T follicular helper cell (primary cell): ENCODE results near the gene SCN5A.

ENCODE experiments used
- DNase-seq: peaks from one replicate; pipeline ENCODE4 v3.0.0-alpha.2; 2020; ENCODE audit warnings: low read depth

Gene SCN5A

DNA sequence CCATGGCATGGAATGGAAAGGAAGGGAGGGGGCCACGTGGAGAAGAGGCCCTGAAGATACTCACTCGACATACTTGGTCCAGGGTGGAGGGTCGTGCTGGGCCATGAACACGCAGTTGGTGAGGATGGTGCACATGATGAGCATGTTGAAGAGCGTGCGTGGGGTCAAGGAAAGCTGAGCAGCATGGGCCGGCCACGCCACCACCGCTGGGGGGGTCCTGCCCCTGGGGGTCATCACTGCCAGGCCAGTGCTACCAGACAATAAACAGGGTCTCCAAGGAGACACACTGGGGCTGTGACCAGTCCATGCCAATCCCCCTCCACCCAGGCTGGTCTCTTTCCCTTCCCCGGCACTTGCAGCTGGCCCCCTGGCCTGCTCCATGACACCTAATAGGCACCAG lies 27.2 kb downstream of the SCN5A start:
- no peak for DNase-seq

DNA sequence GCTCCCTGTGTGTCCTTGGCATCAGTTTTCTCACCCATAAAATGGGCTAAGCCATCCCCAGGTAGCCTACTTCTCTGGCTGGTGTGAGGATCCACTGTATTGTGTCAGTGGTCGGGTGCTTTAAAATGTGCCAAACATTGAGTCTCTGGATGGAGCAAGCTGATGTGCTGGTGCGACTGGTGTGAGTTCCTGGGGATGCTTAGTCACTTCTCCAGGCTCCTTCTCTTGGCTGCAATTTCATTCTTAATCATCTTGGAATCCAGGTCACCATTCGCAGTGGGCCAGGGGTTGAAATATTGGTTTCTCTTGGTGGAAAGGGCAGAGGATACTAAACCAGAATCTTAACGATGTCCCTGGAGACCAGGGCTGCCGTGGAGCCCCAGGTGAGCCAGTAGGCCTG lies 29.3 kb downstream of the SCN5A start:
- no peak for DNase-seq

- DNase-seq: no peak
Measured at GRCh38 chr3:38618343-38618742, 31.1 kb downstream of the SCN5A start.

GRCh38 chr3:38617586-38617985 lies 31.9 kb downstream of the SCN5A start:
- DNase-seq: no peak

DNA sequence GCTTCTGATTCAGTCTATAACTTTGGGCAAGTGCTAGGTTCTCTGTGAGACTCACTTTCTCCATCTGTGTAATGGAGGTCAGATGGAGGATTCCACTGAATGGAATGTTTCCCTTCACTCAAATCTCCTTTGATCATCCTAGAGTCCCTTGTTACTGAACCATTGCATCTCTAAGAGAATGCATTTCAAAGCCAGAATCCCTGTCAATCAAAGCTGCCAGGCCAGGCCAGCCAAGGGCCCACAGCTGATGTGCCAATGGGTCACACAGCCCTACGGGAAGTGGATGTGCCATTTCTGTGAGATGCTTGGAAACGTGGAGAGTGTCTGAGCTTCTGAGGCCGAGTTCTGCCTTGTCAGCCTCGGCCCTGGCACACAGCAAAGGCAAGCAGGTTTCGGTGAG lies 32.4 kb downstream of the SCN5A start:
- no peak for DNase-seq

- DNase-seq: no peak
Measured at GRCh38 chr3:38616658-38617057, 32.8 kb downstream of the SCN5A start.

DNA sequence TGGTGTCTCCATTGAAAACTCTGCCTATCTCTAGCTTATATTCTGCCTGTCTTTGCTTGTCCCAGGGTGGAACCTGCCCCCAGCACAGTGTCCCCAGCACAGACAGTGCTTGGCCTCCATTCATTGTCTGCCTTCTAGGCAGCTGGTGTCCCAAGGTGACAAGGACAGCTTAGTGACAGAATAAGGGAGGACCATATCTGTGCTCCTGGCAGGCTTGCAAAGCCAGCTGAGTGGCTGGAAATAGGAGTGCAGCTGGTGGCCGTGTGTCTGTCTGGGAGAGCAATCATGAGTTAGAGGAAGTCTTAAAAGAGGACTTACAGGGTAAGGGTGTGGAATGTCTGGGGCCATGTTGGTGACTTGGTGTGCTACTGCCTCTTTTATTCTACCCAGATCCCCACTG lies 33.4 kb downstream of the SCN5A start:
- no peak for DNase-seq

DNA sequence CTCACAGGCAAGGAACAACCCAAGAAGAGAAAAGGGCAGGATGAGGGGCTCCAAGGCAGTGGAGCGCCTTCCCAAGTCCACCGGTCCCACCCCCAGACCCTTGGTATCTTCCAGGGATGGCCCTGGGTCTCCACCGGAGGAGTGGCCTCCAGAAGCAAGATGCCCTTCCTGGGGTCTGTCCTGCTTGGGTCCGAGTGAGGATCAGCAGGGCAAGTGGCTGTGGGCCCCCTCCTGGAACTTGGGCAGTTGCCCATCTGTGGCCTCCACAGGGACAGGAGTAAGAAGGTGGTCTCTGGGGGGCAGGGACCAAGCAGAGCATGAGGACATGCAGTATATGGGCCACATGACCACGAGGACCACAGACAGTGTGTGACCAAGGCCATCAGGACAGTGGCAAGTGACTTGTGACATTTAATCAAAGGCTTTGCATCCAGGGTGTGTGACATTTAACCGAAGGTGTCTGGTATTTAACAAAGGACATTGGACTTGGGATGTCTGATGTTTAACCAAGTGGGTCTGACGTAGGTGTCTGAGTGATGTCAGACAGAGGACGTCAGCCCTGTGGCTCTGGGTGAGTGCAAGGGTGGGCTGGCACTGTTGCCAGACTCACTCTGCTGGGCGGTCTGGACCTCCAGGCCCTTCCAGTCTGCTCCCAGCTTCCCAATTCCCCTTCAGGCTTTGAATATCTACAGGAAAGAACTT lies 34.7 kb downstream of the SCN5A start:
- DNase-seq: no peak

- no peak for DNase-seq
Measured at GRCh38 chr3:38614091-38614490, 35.4 kb downstream of the SCN5A start.

GRCh38 chr3:38613426-38613825 lies 36.1 kb downstream of the SCN5A start:
- DNase-seq: no peak

- DNase-seq: no peak
Measured at GRCh38 chr3:38611866-38612265, 37.6 kb downstream of the SCN5A start.

- DNase-seq: no peak
Measured at GRCh38 chr3:38610934-38611333, 38.6 kb downstream of the SCN5A start.

DNA sequence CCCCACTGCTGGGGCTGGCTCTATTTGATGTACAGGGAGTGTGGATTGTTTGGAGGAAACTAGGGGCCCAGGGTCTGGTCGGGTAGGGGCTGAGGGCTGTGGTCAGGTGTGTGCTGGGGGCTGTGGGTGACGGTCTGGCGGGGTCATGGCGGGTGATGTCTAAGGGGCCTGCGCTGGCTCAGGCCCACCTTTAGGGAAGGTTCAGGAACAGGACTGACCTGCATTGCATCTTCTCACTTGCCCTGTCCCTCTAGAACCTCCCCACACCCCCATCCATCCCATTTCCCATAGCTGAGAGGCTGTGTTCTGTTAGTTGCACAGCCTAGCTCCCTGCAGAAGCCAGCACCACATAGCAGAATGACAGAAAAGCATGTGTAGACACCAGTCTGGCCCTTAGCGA lies 39.1 kb downstream of the SCN5A start:
- no peak for DNase-seq

GRCh38 chr3:38609386-38610111 lies 39.9 kb downstream of the SCN5A start:
- no peak for DNase-seq

DNA sequence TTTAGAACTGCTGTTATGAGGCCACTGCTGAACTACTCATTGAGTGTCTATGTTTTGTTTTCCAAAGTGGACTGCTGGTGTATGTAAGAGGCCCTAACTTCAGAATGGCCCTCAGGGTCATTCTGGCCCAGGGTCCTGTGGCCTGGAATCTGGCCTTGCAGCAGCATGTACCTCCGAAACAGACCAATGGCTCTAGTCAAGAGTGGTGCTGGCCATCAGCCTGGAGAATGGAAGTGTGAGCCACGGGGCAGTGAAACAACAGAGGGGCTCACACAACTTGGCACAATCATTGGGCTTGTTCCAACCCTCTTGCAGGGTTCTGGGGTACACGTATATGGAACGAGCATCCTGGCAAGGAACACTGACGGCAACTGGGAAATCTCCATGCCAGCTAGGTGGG lies 40.5 kb downstream of the SCN5A start:
- DNase-seq: no peak

DNA sequence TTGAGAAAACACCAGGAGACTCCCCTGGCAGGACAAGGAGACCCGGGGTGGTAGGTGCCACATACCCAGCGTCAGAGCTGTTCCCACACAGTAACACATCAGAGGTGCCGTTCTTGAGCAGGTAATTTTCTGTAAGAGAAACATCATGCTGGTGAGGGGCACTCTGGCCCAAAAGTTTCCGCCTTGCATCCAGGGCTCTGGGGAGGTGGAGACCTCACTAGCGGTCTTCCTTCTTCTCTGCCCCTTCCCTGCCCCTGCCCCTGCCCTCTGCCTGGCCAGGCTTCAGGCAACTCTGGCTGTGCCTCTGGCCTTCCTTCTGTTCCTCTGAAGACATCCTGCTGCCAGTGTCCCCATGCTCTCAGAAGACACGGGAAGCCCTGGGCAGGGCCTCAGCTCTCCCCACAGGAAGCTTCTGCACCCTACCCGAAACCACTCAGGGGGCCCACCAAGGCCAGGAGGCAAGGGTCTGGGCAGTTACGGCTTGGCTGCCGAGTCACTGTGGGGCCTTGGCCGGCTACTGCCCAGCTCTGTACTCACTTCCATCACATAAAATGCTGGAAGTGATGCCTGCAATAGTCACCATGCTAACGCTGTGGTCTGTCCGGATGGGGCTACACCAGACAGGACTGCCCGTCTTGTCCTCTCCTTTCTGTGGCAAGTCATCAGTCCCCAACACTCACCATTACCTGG lies 41.3 kb downstream of the SCN5A start:
- DNase-seq: no peak

- DNase-seq: no peak
Measured at GRCh38 chr3:38606561-38606960, 42.9 kb downstream of the SCN5A start.

DNA sequence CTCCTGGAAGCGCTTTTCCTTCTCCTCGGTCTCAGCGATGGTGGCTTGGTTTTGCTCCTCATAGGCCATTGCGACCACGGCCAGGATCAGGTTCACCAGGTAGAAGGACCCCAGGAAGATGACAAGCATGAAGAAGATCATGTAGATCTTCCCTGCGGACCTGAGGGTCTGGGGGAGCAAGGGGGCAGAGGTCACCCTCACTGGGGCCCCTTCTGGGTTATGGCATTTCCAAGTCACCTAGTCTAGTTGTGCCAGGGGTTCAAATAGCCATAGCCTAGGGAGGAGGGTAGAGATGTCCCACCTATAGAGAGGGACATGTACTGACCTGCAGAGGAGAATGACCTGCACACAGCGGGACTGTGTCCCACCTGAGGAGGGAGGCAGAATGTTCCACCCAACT lies 43.5 kb downstream of the SCN5A start:
- DNase-seq: no peak

DNA sequence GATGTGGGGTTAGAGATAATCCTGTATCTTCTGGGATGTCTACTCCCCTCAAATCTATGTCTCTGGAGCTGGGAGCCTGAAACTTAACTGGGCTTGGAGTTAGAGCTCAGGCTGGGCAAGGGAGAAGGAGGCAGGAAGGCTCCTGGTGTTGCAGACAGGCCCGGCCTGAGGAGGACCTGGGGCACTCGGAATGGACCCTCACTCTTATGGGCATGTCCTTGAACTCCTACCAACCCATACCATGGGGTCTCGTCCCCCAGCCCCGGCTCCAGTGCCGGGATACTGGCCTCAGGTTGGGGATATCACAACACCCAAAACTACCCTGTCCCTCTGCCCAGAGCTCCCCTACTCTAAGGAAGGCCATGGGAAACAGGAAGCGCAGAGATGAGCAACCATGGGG lies 45.2 kb downstream of the SCN5A start:
- no peak for DNase-seq

- DNase-seq: no peak
Measured at GRCh38 chr3:38603731-38604131, 45.8 kb downstream of the SCN5A start.

GRCh38 chr3:38602576-38603250 lies 46.8 kb downstream of the SCN5A start:
- no peak for DNase-seq

DNA sequence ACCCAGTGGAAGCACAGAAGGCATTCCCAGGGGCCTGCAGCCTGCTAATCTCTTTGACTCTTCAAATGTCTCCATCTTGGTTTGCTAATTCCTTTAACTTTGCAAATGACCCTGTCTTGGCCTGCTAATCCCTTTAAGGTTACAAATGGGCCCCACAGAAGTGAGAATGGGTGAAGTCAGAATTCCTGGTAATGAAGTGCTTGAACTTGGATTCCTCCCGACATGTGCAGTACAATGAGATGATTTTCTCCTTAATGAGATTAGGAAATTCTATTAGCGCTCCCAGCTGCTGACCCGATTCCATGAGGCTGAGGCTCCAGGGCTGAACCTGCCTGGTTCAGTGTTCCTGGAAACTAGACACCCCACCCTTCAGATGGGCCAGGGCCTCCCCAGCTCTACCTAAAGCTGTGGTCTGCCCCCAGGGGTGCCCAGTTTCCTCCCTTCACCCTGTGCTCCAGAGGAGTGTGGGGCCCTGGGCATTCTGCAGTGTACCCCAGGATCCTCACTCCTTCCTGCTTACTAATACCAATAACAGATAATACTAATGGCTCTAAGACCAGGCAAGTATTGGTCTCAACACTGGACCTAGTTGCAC lies 47.4 kb downstream of the SCN5A start:
- no peak for DNase-seq
